NCI-H1417 treated with DMSO at 0.1 percent for 48 hours (cell line): ENCODE data around the gene ZSWIM6.

Source experiments
- DNase-seq: peaks from one replicate; lab custom pipeline; 2025; lab: John Stamatoyannopoulos, UW

ZSWIM6 gene

GRCh38 chr5:61482980-61483379 lies 150.9 kb downstream of the ZSWIM6 start:
- no peak for DNase-seq

- no peak for DNase-seq
These were observed 154.4 kb downstream of the ZSWIM6 start for GRCh38 chr5:61486476-61486875.

- no peak for DNase-seq
These were observed 157.5 kb downstream of the ZSWIM6 start for GRCh38 chr5:61489574-61489973.

GRCh38 chr5:61491861-61492260 lies 159.8 kb downstream of the ZSWIM6 start:
- peak; percentile 14 for DNase-seq

GRCh38 chr5:61493973-61494372 lies 161.9 kb downstream of the ZSWIM6 start:
- no peak for DNase-seq

- DNase-seq = no peak
These were observed 164.4 kb downstream of the ZSWIM6 start for GRCh38 chr5:61496446-61496845.

- DNase-seq = no peak
These were observed 164.8 kb downstream of the ZSWIM6 start for GRCh38 chr5:61496860-61497259.

GRCh38 chr5:61498121-61498520 lies 166.1 kb downstream of the ZSWIM6 start:
- no peak for DNase-seq

GRCh38 chr5:61501971-61502370 lies 169.9 kb downstream of the ZSWIM6 start:
- no peak for DNase-seq

GRCh38 chr5:61504143-61504770 lies 172.2 kb downstream of the ZSWIM6 start:
- no peak for DNase-seq

- no peak for DNase-seq
These were observed 173.2 kb downstream of the ZSWIM6 start for GRCh38 chr5:61505281-61505680.

GRCh38 chr5:61507232-61507631 lies 175.2 kb downstream of the ZSWIM6 start:
- no peak for DNase-seq

- no peak for DNase-seq
These were observed 184.9 kb downstream of the ZSWIM6 start for GRCh38 chr5:61516946-61517345.

- DNase-seq = no peak
These were observed 187.7 kb downstream of the ZSWIM6 start for GRCh38 chr5:61519728-61520277.

- no peak for DNase-seq
These were observed 191.0 kb downstream of the ZSWIM6 start for GRCh38 chr5:61523073-61523472.

- DNase-seq = no peak
These were observed 191.9 kb downstream of the ZSWIM6 start for GRCh38 chr5:61523997-61524396.

GRCh38 chr5:61525512-61526206 lies 193.6 kb downstream of the ZSWIM6 start:
- DNase-seq = no peak

GRCh38 chr5:61526207-61526519 lies 194.1 kb downstream of the ZSWIM6 start:
- no peak for DNase-seq

GRCh38 chr5:61532983-61533382 lies 200.9 kb downstream of the ZSWIM6 start:
- no peak for DNase-seq

GRCh38 chr5:61534481-61535267 lies 202.6 kb downstream of the ZSWIM6 start:
- DNase-seq = no peak

- DNase-seq = no peak
These were observed 203.8 kb downstream of the ZSWIM6 start for GRCh38 chr5:61535828-61536227.

GRCh38 chr5:61536922-61537321 lies 204.9 kb downstream of the ZSWIM6 start:
- DNase-seq = no peak
